NCI-H345 treated with DMSO at 0.1 percent for 48 hours (cell line): ENCODE measurements around the gene RBM19.
A peak's percentile ranks its signal among the peaks of the same experiment; 100 is the strongest.
"Not testable (repeated sequence)": the region's sequence is repeated elsewhere in the genome, so short reads cannot be mapped to it uniquely, and the experiment has no call there.

Source experiments
- DNase-seq: peaks from one replicate; lab custom pipeline; 2025; ENCODE audit not compliant: unreplicated experiment; lab: John Stamatoyannopoulos, UW

Gene RBM19

GRCh38 chr12:113965951-113966797 lies at the start of gene RBM19:
RBM19 (minus strand) TSS chr12:113966325; CDS start chr12:113966227, 98 bp downstream.
- DNase-seq: peak; percentile 97

- DNase-seq: no peak
Measured at GRCh38 chr12:114015851-114016250, 49.7 kb upstream of the RBM19 start.

DNA sequence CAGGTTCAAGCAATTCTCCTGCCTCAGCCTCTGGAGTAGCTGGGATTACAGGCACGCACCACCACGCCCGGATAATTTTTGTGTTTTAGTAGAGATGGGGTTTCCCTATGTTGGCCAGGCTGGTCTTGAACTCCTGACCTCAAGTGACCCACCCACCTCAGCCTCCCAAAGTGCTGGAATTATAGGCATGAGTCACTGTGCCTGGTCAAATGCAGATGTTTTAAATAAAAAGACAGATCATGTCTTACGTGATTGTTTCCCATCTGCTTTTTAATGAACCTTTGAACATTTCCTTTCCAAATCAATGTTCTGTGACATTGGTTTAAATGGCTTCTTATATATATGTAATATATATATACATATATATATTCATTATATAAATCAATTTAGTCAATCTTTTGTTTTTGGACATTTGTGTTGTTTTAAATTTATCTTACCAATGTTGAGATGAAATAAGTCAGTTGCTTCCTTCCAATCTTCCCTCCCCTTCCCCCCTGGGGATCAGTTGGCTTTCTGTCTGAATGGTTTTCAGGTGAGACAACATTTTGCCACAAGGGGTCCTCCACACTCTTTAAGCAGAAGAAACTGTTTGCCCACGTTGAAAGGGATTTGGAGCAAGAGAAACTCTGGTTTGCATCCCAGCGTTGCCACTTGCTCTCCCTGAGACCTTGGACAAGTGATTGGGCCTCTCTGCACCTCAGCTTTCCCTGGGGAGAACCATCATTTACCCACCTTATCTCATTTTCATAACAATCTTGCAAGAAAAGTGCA lies 47.6 kb upstream of the RBM19 start:
- DNase-seq: peak; percentile 71

DNA sequence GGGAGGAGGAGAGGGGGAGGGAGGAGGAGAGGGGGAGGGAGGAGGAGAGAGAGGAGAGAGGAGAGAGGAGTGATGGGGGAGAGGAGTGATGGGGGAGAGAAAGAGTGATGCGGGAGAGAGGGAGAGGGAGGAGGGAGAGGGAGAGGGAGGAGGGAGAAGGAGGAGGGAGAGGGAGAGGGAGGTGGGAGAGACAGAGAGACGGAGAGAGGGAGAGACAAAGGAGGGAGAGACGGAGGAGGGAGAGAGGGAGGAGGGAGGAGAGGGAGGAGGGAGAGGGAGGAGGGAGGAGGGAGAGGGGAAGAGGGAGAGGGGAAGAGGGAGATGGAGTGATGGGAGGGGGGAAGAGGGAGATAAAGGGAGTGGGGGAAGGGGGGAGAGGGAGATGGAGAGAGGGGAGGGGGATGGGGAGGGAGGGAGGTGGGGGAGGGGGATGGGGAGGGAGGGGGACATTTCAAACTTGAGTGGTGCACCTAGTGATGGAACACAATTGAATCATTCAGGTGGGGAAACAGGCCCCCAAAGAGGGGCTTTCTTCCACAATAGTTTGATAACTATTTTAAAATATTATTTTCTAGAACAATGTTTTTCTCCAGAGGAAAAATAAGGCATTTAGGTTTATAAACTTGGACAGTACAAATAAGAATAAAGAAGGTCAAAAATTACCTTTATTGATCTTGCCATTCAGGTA lies 46.8 kb upstream of the RBM19 start:
- no peak for DNase-seq

DNA sequence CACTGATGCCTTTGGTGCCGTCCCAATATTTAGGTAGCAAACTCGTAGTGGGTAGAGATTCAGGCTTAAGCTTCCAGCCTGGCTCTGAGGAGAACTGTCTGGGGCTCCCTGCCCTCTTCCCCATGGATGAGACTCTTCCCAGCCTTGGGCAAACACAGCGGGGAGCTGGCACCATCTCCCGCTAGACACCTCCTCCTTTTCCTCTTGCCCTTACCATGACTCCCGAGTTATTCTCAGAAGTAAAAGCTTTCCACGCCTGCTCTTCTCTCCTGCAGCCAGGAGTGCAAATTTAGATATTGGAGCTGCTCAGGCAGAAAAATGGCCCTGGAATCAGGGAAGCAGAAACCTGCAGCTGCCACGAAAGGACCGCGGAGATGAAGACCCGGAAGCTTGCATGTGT lies 45.6 kb upstream of the RBM19 start:
- no peak for DNase-seq

GRCh38 chr12:114006482-114007425 lies 40.6 kb upstream of the RBM19 start:
- DNase-seq: no peak

DNA sequence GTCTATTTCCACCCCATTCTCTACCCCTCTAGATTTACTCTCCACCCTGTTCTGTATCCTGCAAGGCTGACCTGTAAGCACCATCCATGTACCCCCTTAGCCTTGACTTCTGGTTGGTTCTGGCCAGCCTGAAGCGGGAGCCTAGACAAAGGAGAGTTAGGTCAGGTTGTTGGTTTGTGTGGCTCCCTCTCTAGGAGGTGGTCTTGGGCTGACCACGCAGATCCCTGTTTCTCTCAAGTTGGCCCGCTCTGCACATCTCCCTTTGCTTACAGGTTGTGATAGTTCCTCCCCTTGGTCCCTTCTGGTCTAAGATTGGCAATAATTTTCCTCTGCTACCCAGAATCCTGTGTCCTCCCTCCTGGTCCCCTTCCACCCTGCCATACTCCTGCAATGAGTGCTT lies 38.3 kb upstream of the RBM19 start:
- no peak for DNase-seq

DNA sequence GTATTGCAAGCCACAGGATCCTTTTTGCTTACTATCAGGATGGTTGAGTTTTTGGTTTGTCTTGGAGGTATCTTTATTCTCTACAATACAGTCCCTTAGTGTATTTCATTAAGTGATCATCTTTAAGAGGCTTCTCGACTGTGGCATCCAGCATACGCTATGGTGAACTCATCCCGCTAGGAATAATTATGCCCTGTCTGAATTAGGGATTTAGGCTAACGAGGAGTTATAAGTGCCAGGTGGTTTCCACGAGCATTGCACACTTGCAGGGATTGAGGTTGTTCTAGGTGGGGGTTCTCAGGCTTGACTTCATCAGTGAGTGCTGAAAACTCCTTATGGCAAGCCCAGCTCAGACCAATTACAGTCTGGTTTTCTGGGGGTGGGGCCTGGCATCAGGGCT lies 37.2 kb upstream of the RBM19 start:
- DNase-seq: no peak

- no peak for DNase-seq
Measured at GRCh38 chr12:114001511-114002340, 35.6 kb upstream of the RBM19 start.

DNA sequence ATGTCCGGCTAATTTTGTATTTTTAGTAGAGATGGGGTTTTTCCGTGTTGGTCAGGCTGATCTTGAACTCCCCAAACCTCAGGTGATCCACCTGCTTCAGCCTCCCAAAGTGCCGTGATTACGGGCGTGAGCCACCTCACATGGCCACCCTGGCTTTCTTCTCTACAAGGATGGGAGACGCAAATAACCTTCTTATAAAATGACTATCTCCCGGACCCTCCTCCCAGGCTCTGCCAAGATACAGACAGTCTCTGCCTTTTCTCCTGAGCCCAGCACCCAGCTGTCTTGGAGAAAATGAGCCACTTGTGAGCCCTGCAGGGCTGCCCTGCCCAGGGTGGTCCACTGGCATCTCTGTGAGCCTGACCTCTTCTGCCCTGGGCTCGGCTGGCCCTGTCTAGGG lies 34.7 kb upstream of the RBM19 start:
- no peak for DNase-seq

- not testable (repeated sequence) for DNase-seq
Measured at GRCh38 chr12:114000261-114000660, 34.1 kb upstream of the RBM19 start.

- no peak for DNase-seq
Measured at GRCh38 chr12:113997365-113997764, 31.2 kb upstream of the RBM19 start.

DNA sequence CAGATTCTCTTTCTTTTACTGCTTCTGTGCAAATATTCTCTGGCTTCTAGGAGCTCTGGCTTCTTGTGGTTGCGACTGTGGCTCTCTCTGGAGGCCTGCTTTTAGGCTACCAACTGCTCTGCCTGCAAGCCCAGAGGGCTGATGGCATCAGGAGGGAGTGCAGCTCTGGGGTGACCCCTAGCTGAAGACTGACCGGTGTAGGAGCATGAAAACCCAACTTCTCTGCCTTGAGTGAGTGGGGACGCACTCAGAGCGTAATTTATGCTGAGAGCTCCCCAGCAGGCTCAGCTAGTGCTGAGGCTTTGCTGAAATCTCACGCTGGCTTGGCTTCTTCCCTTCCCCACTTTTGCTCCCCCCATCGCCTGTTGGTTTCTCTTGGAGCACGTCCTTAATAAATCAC lies 29.9 kb upstream of the RBM19 start:
- no peak for DNase-seq

DNA sequence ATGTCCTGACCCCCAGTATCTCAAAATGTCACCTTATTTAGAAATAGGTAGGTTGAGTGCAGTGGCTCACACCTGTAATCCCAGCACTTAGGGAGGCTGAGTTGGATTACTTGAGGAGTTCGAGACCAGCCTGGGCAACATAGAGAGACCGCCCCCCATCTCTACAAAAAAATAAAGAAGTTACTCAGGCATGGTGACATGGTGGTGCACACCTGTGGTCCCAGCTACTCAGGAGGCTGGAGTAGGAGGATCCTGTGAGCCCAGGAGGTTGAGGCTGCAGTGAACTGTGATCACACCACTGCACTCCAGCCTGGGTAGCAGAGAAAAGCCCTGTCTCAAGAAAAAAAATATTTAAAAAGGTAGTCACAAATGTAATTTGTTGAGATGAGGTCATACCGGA lies 27.9 kb upstream of the RBM19 start:
- no peak for DNase-seq

GRCh38 chr12:113992751-113993150 lies 26.6 kb upstream of the RBM19 start:
- DNase-seq: not testable (repeated sequence)

DNA sequence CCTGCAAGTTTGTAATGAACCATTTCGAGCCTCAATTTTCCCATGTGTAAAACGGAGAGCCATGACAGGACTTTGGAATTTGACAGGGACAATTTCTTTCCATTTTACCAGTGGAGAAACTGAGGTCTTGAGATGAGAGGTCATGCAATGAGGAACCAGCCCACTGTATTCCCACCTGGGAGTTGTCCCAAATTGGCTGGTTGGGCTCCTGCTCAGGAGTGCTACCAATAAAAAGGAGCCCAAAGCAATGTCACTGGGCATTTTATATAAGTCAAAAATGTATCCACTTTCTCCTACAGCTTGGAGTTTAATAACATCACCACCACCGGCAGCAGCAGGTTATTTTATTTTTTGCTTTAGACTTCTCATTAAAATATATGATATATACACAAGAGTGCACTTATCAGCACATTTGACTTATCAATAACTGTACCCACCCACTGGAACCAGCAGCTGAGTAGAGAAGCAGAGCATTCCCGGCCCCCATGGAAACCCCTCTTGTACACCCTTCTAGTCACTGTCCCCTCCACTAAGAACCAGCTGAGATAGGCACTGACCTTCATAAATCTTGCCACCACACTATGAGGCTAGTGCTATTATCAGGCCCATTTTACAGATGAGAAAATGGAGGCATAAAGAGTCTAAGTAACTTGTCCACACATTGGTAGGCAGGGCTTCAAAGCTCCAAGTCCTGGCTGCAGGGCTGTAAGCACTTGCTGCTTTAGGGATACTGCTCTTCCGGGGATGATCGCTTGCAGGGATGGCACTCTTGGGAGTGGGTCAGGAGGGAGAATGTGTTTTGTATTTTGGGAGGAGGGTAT lies 25.3 kb upstream of the RBM19 start:
- DNase-seq: no peak

- no peak for DNase-seq
Measured at GRCh38 chr12:113990250-113991223, 24.4 kb upstream of the RBM19 start.

- no peak for DNase-seq
Measured at GRCh38 chr12:113988976-113989375, 22.9 kb upstream of the RBM19 start.
